ENCODE measurements around the gene ITGB8.

DNA sequence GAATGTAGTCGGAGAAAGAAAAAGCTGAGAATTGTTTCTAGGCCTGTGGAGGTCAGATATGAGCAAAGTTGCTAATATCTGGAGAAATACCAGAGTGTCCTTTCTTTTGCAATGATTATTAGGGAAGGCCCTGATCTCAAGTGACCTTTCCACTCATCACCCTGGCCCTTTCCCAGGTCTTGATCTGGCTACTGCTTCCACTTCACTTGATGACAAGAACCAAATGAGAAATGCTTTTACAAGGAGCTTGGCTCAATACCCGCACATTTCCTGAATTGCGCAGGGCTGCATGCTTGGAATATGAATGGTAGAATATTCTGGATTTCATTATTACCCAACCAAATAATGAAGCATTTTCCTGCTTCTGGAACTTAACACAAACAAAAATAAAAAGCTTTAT lies 104.6 kb downstream of the ITGB8 start:
- TF ChIP-seq, protein P1, sequence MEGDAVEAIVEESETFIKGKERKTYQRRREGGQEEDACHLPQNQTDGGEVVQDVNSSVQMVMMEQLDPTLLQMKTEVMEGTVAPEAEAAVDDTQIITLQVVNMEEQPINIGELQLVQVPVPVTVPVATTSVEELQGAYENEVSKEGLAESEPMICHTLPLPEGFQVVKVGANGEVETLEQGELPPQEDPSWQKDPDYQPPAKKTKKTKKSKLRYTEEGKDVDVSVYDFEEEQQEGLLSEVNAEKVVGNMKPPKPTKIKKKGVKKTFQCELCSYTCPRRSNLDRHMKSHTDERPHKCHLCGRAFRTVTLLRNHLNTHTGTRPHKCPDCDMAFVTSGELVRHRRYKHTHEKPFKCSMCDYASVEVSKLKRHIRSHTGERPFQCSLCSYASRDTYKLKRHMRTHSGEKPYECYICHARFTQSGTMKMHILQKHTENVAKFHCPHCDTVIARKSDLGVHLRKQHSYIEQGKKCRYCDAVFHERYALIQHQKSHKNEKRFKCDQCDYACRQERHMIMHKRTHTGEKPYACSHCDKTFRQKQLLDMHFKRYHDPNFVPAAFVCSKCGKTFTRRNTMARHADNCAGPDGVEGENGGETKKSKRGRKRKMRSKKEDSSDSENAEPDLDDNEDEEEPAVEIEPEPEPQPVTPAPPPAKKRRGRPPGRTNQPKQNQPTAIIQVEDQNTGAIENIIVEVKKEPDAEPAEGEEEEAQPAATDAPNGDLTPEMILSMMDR (IDR thresholded peaks at IDR 0.05; ENCODE audit: borderline replicate concordance, extremely low read depth, low read length, poor library complexity, severe bottlenecking) = no peak
- TF ChIP-seq EZH2 (IDR thresholded peaks at IDR 0.05; ENCODE audit: borderline replicate concordance, low read depth, low read length, severe bottlenecking) = no peak

Data from DND-41 (cell line).